ENCODE results near the gene MUC16.
"Not testable (repeated sequence)": the region's sequence is repeated elsewhere in the genome, so short reads cannot be mapped to it uniquely, and the experiment has no call there.

MUC16 gene

DNA sequence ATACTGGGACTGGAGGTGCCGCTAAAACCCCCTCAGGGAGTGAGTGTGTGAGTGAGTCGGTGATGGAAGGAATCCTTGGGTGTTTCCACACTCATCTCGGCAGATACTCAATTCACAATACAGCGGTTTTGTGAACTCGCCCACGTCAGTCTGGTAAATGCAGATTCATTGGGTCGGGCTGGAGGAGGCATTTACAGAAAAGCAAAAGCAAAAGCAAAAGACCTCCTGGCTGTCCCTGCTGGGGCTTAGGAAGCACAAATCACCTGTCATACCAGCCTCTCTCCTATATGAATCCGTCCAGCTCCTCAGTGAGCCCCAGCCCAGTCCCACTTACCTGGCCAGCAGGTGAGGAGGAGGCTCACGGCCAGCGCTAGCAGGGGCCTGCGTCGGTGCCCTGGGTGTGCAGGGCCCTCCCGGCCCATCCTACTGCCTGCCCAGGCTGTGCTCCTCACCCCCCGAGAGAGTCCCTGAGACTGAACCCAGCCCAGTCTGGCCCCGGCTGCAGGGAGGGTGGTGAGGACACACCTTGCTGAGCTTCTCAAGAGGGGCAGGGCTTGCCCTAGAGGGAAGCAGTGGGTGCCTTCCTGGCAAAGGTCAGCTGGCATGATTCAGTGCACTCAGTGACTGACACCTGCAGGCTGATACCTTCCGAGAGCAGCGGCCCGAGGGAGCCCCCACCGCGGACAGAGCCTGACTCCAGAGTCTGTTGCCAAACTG, at the start of gene MUC16:
Gene MUC16 (minus strand): TSS at position 475 of the 717 bp plus-strand sequence.
- DNase-seq = no peak

DNA sequence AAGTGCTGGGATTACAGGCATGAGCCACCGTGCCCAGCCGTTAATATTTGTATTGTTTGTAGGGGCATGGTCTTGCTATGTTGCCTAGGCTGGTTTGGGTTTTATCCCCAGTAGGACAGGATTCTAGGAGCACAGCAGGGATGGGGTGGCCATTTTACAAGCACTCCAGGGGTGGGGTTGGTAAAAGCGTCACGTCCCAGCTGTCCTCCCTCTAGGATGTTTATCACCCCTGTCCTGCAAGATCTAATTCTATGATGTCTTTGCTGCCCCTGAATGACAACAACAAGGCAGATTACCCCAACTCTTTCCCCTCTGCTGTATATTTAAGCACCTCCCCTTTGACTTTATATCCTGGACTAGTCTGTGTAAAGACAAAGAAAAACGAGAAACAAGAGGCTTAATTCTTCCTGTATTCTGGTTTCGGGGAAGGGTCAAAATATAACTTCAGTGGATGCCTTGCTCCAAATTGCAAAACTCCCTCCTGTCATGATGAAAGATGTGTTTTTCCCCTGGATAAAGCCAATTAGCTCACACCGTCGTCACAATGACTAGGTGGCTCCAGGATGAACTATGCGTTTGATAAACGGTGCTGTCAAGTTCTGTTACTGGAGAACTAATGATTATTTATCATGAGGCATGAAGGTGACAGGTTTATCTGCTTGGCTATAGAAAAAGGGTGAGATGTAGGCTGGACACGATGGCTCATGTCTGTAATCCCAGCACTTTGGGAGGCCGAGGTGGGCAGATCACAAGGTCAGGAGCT, 48.9 kb upstream of the MUC16 start:
- no peak for DNase-seq

GRCh38 chr19:9057505-9058258, 47.5 kb upstream of the MUC16 start:
- DNase-seq = no peak

DNA sequence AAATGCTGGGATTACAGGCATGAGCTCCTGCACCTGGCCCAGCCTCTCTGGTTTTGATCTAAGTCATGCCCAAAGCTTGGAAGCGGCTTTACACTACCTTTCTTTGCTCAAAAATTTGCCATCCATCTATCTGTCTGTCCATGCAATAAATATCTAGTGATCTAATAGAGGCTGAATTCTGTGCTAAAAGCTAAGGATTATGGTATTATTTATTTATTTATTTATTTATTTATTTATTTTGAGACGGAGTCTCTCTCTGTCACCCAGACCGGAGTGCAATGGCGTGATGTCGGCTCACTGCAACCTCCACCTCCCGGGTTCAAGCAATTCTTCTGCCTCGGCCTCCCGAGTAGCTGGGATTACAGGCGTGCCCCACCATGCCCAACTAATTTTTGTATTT, 45.9 kb upstream of the MUC16 start:
- DNase-seq = not testable (repeated sequence)

GRCh38 chr19:9054765-9055164, 44.6 kb upstream of the MUC16 start:
- no peak for DNase-seq

DNA sequence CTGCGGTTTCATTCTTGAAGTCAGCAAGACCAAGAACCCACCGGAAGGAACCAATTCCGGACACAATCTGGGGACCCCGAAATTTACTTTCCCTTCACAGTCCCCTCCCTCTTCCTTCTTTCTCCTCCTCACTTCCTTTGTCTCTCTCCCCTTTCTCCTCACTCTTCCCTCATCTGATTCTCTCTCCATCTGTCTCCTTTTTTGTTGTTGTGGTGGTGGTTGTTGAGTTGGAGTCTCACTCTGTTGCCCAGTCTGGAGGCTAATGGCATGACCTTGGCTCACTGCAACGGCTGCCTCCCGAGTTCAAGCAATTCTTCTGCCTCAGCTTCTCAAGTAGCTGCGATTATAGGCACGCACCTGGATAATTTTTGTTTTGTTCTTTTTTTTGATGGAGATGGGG, 44.0 kb upstream of the MUC16 start:
- no peak for DNase-seq

GRCh38 chr19:9053674-9054073, 43.5 kb upstream of the MUC16 start:
- DNase-seq = not testable (repeated sequence)

DNA sequence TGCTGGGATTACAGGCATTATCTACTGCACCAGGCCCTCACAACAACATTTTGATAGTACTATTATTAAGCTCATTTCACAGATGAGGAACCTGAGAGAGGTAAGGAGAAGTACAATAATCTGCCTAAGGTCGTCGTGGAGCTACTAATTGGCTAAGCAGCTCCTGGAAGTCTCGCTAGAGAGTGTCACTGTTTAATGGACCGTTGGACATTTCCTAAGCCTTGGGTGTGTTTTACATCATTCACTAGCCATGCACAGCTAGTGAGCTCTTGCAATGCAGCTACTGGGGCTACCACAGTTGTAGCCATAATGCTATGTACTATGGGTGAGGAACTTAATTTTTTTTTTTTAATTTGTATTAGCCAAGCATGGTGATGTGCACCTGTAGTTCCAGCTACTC, 42.7 kb upstream of the MUC16 start:
- no peak for DNase-seq

DNA sequence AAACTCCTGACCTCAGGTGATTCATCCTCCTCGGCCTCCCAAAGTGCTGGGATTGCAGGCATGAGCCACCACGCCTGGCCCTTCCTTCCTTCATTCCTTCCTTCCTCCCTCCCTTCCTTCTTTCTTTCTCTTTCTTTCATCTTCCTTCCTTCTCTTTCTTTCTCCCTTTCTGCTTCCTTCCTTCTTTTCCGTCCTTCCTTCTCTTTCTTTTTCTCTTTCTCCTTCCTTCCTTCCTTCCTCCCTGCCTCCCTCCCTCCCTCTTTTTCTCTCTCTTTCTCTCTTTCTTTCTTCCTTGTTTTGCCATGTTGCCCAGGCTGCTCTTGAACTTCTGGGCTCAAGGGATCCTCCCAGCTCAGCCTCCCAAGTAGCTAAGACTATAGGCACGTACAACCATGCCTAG, 36.5 kb upstream of the MUC16 start:
- no peak for DNase-seq

DNA sequence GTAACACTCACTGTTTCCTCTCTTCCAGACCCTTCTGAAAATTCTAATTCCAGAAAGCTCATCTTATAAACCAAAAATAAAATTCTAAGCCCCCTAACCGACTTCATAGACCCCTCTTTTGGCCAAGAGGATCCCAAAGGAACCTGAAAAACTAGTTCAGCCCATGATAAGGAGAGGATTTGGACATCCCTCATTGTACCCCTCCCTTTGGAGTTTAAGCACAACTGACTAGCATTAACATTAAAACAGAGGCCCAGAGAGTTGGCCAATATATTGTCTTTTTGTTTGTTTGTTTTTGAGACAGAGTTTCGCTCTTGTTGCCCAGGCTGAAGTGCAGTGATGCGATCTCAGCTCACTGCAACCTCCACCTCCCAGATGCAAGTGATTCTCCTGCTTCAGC, 34.2 kb upstream of the MUC16 start:
- no peak for DNase-seq

GRCh38 chr19:9043524-9043923, 33.3 kb upstream of the MUC16 start:
- DNase-seq = no peak

GRCh38 chr19:9041023-9041422, 30.8 kb upstream of the MUC16 start:
- DNase-seq = no peak

DNA sequence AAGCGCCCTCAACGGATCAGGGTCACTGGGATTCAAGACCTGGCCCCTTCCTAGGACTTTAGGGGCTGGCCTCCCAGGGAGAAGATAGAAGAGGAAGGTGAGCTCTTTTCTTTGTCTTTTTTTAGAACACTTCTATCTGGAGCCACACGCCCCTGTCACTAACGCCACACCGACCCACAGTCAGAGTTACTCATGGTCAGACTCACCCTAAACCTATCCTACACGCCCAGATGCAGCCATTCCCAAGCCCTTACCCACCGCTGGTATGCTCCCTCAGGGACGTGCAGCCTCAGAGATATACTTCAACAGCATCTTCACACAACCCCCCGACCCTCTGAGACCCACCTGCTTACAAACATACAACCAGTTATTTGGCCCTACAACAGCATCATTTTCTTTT, 29.9 kb upstream of the MUC16 start:
- DNase-seq = no peak

DNA sequence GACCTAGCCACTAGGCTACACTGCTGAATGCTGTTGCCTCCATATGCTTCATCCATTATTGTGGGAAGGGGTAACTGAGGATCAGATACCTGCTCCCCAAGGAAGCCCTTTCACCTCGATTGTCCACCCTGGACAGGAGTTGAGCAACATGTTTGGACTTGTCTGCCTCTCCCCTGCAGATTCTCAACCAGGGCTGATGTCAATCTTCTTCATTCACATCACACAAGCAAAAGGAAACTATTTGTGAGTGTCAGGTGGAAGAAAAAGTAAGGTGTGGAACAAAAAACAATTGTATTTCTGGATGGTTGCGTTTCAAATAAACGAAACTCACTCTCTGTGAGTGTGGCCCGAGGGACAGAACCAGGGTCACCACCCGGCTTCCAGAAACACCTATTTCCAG, 29.5 kb upstream of the MUC16 start:
- no peak for DNase-seq

DNA sequence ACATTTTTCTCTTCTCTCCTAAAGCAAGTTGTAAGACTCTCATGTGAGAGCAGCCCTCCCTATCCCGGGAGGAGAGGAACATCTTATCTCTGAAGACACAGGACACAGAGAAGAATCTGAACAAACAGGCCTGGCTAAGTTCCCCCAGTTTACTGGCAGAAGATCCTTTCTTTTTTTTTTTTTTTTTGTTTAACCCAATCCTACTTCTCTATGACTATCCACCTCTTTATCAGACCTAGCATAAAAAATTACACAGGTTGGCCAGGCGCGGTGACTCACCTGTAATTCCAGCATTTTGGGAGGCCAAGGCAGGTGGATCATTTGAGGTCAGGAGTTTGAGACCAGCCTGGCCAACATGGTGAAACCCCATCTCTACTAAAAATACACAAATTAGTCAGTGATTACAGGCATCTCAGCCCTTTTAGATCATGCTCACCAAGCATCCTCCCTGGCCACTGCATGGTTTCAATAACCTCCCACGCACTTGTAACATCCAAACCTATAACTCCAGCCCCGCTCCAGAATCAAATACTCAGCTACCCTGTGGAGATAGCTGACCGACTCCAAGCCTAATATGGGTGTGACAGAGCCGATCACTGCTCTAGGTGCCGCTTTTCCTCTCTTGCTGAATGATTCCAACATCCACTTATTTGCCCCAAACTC, 27.3 kb upstream of the MUC16 start:
- no peak for DNase-seq

DNA sequence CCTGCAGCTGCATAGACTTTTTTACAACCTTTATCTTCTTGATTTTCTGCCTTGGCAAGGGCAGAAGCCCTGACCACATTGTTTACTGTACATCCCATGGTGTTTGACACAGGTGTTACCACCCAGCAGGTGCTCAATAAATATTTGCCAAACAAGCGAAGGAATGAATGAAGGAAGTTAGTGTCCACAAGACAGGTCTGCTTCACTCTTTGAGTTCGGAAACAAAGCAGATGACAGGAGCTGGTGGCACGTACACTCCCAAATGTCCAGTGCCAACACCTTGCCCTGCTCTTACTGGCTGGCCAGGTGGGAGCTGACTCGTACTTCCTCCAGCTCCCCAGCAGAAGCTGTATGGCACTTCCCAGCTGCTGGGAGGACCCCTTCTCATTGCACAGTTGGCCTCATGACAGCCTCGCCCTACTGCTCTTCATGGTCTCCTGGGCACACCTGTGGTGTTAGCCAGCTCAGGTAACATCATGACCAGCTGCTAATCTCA, 22.0 kb upstream of the MUC16 start:
- DNase-seq = no peak

DNA sequence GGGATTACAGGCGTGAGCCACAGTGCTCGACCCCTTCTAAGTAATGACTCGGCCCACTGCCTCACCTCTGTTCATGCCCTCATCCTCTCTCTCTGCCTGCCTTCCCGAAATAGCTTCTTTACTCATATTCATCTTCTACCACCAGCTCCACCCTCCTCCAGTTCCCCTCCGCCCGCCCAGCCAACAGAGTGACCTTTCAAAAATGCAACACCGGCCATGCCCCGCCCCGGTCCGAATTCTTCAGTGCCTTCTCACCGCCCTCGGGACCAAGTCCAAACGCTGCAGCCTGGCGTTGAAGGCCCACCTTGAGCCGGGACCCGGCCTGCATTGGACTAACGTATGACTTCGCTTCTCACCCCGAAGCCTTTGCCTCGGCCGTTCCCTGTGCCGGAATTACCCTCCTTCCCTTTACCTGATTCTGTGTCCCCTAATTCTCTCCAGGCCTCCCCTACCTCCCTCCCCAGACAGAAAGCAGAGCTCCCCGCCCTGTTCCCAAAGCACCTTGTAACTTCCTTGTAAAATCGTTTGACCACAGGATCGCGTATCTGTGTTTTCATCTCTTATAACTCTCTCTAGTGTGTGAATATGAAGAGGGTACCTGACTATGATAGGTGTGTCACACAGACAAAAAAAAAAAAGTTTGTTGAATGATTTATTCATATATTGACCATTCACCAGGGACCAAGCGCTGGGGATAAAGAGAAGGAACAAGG, 8.1 kb upstream of the MUC16 start:
- no peak for DNase-seq

- no peak for DNase-seq
Measured at GRCh38 chr19:9014803-9015202, 4.6 kb upstream of the MUC16 start.

GRCh38 chr19:9013988-9014387, 3.8 kb upstream of the MUC16 start:
- DNase-seq = no peak

GRCh38 chr19:9011875-9012274, 1.7 kb upstream of the MUC16 start:
- DNase-seq = no peak

GRCh38 chr19:9010693-9011092, 484 bp upstream of the MUC16 start:
- no peak for DNase-seq

- DNase-seq = no peak
Measured at GRCh38 chr19:9009431-9009830, 778 bp downstream of the MUC16 start.

Data from stimulated activated naive CD4-positive, alpha-beta T cell treated with Interleukin-2 at 50 U/mL for 16 hours (primary cell).